ENCODE results near the gene NANS. TPM values are rescaled to one million over a fixed set of nuclear protein-coding genes. Genes with fewer than 3 reads are reported as not detected.

NANS gene
- total RNA-seq, 1 donor from 2014 or later: 73.6 TPM

DNA sequence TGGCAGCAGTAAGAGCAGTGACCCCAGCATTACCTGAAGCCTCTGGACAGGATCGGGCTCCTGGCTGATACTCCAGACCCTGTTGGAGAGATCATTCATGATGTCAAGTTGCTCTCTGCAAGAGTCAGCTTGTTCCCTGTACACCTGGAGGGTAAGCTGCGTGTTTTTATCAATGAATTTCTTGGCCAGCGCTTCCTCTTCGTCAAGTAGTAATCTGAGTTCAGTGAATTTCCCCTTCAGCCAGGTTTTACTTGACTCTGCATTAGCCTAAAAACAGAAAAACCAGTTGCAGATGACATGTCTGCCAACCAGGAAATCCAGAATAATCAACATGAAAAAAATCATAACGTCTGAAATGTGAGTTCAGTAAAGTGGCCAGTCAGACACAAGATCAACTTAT, 43.4 kb downstream of the NANS start:
- H3K4me3 ChIP-seq (ENCODE audit: low read depth, low read length): no peak overlapping the region
- no peaks in the 10 kb centered on the region for H3K27me3 ChIP-seq (ENCODE audit: control insufficient read depth, insufficient read depth, low read length)
- TF ChIP-seq, protein P1, sequence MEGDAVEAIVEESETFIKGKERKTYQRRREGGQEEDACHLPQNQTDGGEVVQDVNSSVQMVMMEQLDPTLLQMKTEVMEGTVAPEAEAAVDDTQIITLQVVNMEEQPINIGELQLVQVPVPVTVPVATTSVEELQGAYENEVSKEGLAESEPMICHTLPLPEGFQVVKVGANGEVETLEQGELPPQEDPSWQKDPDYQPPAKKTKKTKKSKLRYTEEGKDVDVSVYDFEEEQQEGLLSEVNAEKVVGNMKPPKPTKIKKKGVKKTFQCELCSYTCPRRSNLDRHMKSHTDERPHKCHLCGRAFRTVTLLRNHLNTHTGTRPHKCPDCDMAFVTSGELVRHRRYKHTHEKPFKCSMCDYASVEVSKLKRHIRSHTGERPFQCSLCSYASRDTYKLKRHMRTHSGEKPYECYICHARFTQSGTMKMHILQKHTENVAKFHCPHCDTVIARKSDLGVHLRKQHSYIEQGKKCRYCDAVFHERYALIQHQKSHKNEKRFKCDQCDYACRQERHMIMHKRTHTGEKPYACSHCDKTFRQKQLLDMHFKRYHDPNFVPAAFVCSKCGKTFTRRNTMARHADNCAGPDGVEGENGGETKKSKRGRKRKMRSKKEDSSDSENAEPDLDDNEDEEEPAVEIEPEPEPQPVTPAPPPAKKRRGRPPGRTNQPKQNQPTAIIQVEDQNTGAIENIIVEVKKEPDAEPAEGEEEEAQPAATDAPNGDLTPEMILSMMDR (IDR thresholded peaks at IDR 0.05; ENCODE audit: insufficient read depth, low read length, poor library complexity, severe bottlenecking): no peak
- DNase-seq (ENCODE audit: low read depth): no peak
- no peaks in the 10 kb centered on the region for H3K36me3 ChIP-seq (ENCODE audit: control insufficient read depth, insufficient read depth, low read length)

DNA sequence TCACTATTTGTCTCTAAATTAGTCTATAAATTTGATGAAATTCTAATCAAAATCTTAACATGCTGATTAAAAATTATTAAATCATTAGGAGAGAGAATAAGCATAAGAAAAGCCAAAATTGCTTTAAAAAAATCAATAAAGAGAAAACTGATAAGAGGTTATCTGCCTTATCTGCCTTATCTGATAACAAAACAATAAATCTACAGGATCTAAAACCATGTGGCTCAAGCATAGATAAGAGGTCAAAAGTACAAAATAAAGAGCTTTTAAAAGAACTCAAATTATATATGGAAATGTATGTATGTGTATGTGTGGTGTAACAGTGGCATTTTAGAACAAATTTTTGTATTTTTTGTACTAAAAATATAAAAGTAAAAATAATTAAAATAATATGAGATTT, 43.9 kb downstream of the NANS start:
- no peak overlapping the region for H3K4me3 ChIP-seq (ENCODE audit: low read depth, low read length)
- TF ChIP-seq, protein P1 (IDR thresholded peaks at IDR 0.05; ENCODE audit: insufficient read depth, low read length, poor library complexity, severe bottlenecking): no peak
- no peaks in the 10 kb centered on the region for H3K36me3 ChIP-seq (ENCODE audit: control insufficient read depth, insufficient read depth, low read length)
- no peaks in the 10 kb centered on the region for H3K27me3 ChIP-seq (ENCODE audit: control insufficient read depth, insufficient read depth, low read length)
- DNase-seq (ENCODE audit: low read depth): no peak

DNA sequence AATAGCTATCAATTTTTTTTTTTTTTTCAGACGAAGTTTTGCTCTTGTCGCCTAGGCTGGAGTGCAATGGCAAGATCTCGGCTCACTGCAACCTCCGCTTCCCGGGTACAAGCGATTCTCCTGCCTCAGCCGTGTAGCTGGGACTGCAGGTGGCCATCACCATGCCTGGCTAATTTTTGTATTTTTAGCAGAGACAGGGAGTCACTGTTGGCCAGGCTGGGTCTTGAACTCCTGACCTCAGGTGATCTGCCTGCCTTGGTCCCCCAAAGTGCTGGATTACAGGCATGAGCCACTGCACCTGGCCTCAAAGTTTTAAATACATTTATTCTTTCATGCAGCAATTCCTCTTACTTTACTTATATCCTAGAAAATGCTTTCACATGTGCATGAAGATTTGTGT, 44.9 kb downstream of the NANS start:
- H3K27me3 ChIP-seq (ENCODE audit: control insufficient read depth, insufficient read depth, low read length): no peaks in the 10 kb centered on the region
- H3K4me3 ChIP-seq (ENCODE audit: low read depth, low read length): no peak overlapping the region
- TF ChIP-seq, protein P1 (IDR thresholded peaks at IDR 0.05; ENCODE audit: insufficient read depth, low read length, poor library complexity, severe bottlenecking): no peak
- DNase-seq (ENCODE audit: low read depth): no peak
- no peaks in the 10 kb centered on the region for H3K36me3 ChIP-seq (ENCODE audit: control insufficient read depth, insufficient read depth, low read length)

DNA sequence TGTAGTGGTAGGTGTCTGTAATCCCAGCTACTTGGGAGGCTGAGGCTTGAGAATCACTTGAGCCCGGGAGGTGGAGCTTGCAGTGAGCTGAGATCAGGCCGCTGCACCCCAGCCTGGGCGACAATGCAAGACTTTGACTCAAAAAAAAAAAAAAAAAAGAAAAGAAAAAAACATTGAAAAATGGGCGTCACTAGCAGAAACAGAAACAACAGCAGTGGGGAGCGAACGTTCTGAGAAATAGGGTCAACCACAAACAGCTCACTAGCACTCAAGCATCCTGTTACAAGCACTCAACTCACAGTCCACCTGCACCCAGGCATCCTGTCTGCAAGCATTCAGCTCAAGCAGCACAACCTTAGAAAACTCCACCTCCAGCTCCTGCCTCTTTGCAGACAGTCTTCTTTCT, 45.3 kb downstream of the NANS start:
- Histone ChIP-seq H3K27me3 (ENCODE audit: control insufficient read depth, insufficient read depth, low read length) (no peaks in the 10 kb centered on the region), H3K36me3 (ENCODE audit: control insufficient read depth, insufficient read depth, low read length) (no peaks in the 10 kb centered on the region), H3K4me3 (ENCODE audit: low read depth, low read length) (no peak overlapping the region)
- no peak for DNase-seq (ENCODE audit: low read depth)
- TF ChIP-seq, protein P1 (IDR thresholded peaks at IDR 0.05; ENCODE audit: insufficient read depth, low read length, poor library complexity, severe bottlenecking): no peak

DNA sequence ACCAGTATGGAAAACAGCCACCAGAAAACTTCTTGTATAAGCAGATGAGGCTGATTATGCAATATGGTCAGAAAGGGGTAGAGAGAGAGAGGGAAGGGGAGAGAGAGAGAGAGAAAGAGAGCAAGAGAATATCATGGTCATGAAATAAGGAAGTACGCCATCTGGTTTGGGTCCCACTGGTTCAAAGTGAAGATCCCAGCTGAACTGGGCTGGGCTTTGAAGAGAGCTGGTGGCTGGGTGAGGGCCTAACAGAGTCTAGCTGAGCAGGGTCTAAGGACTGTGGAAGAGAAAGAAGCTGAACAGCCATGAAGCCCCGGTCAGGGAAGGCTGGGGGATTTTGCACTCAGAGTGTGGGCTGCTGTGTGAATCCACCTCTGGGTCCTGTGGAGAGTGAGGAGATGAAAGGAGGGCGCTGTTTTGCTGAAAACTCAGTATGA, 47.9 kb downstream of the NANS start:
- TF ChIP-seq, protein P1 (IDR thresholded peaks at IDR 0.05; ENCODE audit: insufficient read depth, low read length, poor library complexity, severe bottlenecking): no peak
- no peaks in the 10 kb centered on the region for H3K27me3 ChIP-seq (ENCODE audit: control insufficient read depth, insufficient read depth, low read length)
- H3K4me3 ChIP-seq (ENCODE audit: low read depth, low read length): no peak overlapping the region
- DNase-seq (ENCODE audit: low read depth): no peak
- no peaks in the 10 kb centered on the region for H3K36me3 ChIP-seq (ENCODE audit: control insufficient read depth, insufficient read depth, low read length)

DNA sequence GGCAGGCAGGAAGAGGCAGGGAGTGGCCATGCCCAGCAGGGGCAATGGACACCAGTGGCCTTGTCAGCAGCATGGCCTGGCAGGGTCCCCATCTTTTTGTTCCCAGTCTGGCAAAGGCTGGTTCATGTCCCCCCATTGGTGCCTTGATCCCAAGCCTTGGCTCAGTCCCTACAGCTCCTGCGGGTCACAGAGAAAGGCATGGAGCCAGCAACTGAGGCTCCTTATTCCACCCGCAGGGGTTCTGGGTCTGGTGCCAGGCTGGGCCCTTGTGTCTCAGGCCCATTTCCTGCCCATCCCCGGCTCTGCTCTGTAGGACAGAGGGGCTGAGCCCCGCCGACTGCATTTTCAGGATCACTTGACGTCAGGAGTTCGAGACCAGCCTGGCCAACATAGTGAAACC, 48.5 kb downstream of the NANS start:
- TF ChIP-seq, protein P1 (IDR thresholded peaks at IDR 0.05; ENCODE audit: insufficient read depth, low read length, poor library complexity, severe bottlenecking): no peak
- Histone ChIP-seq H3K4me3 (ENCODE audit: low read depth, low read length) (no peak overlapping the region), H3K36me3 (ENCODE audit: control insufficient read depth, insufficient read depth, low read length) (no peaks in the 10 kb centered on the region), H3K27me3 (ENCODE audit: control insufficient read depth, insufficient read depth, low read length) (no peaks in the 10 kb centered on the region)
- no peak for DNase-seq (ENCODE audit: low read depth)
